Fibroblast of the aortic adventitia (primary cell): ENCODE data around the gene SEC14L5. TPM values are rescaled to one million over a fixed set of nuclear protein-coding genes. Genes with fewer than 3 reads are reported as not detected.

Source experiments
- DNase-seq: peaks from one replicate; pipeline ENCODE4 v3.0.0-alpha.2; 2010; ENCODE audit warnings: low read depth
- H3K4me3 ChIP-seq: 2 replicates; pipeline ENCODE4 v1.5.1; 2011; ENCODE audit warnings: low read depth, mild to moderate bottlenecking, control low read depth, low read length, moderate library complexity
- CTCF ChIP-seq: IDR thresholded peaks from 2 replicates; pipeline ENCODE4 v1.5.1; 2011; ENCODE audit warnings: mild to moderate bottlenecking, low read length, control low read depth, inconsistent platforms; ENCODE audit not compliant: insufficient read depth
- total RNA-seq: library from RNA; depleted of rRNA; stranded (reverse); fragments of >200 nt; gene quantifications from 2 replicates; pipeline ENCODE4 v1.2.3, GENCODE V29; 2012; ENCODE audit warnings: low replicate concordance

Gene SEC14L5
- total RNA-seq, 1 donor = 1.2 TPM

- TF ChIP-seq CTCF = no peak
- no peak for DNase-seq
- H3K4me3 ChIP-seq = no peak overlapping the region
Observed at GRCh38 chr16:4987250-4987579, 29.1 kb downstream of the SEC14L5 start.

- no peak overlapping the region for H3K4me3 ChIP-seq
- TF ChIP-seq CTCF = no peak
- no peak for DNase-seq
Observed at GRCh38 chr16:4987580-4988374, 29.6 kb downstream of the SEC14L5 start.

- DNase-seq = no peak
- no peak overlapping the region for H3K4me3 ChIP-seq
- no peak for TF ChIP-seq CTCF
Observed at GRCh38 chr16:4988647-4989046, 30.5 kb downstream of the SEC14L5 start.

- H3K4me3 ChIP-seq = no peak overlapping the region
- no peak for DNase-seq
- no peak for TF ChIP-seq CTCF
Observed at GRCh38 chr16:4989391-4990006, 31.4 kb downstream of the SEC14L5 start.

- no peak overlapping the region for H3K4me3 ChIP-seq
- DNase-seq = no peak
- TF ChIP-seq CTCF = no peak
Observed at GRCh38 chr16:4990415-4990814, 32.3 kb downstream of the SEC14L5 start.

- no peak for TF ChIP-seq CTCF
- H3K4me3 ChIP-seq = no peak overlapping the region
- no peak for DNase-seq
Observed at GRCh38 chr16:4991754-4992153, 33.6 kb downstream of the SEC14L5 start.
